ENCODE data around the gene DLGAP5. TPM values are rescaled to one million over a fixed set of nuclear protein-coding genes. Genes with fewer than 3 reads are reported as not detected.

Gene DLGAP5
- total and polyA plus RNA-seq, 2 of the 13 experiments (the other 11 are each of a cell fraction or from before 2014, with no cell fraction given): 7.7 to 55.8 TPM

- CTCF ChIA-PET (ENCODE audit: low intra/inter-chr PET ratio, low total read pairs): interaction anchor here (1.5 kb wide), 1 partner anchor 217 kb away, joined by 8 read pairs; no protein-coding TSS in a partner anchor
These were observed 21.2 kb upstream of the DLGAP5 start for GRCh38 chr14:55212634-55213033.

More at GRCh38 chr14:55212634-55213033, 21.2 kb upstream of the DLGAP5 start:
- POLR2A ChIA-PET: no interaction called here
- no peaks in the 10 kb centered on the region for H3K27me3 ChIP-seq (ENCODE audit: control insufficient read depth in 1 of 2, insufficient read depth in 2 of 2, low read length in 2 of 2)
- no peak for DNase-seq (ENCODE audit: low spot score)
- ATAC-seq: no peak
- H3K9ac ChIP-seq (ENCODE audit: insufficient read depth, low read depth, low read length): no peak overlapping the region
- H3K4me3 ChIP-seq (replicated peaks in 1 of 3; ENCODE audit: insufficient read depth in 1 of 3, low read depth in 2 of 3, low read length in 3 of 3): no peak overlapping the region
- TF ChIP-seq TFE3 (CRISPR knock-in tag; IDR thresholded peaks at IDR 0.05) (no peak), KDM4B (CRISPR knock-in tag; IDR thresholded peaks at IDR 0.05) (no peak), KLF15 (CRISPR knock-in tag; IDR thresholded peaks at IDR 0.05; ENCODE audit: borderline replicate concordance) (no peak), ZNF629 (CRISPR knock-in tag; conservative IDR thresholded peaks at IDR 0.05) (no peak), DDIT3 (CRISPR knock-in tag; IDR thresholded peaks at IDR 0.05) (no peak), MAFF (IDR thresholded peaks at IDR 0.05; ENCODE audit: low read depth, low read length) (no peak), ARNT (IDR thresholded peaks at IDR 0.05) (no peak), ATF4 (CRISPR knock-in tag; IDR thresholded peaks at IDR 0.05) (no peak), PHF5A (CRISPR knock-in tag; IDR thresholded peaks at IDR 0.05; ENCODE audit: low read depth, unreplicated experiment) (no peak), ZNF878 (CRISPR knock-in tag; IDR thresholded peaks at IDR 0.05) (no peak), TMF1 (CRISPR knock-in tag; IDR thresholded peaks at IDR 0.05; ENCODE audit: low read depth) (no peak), ZNF20 (CRISPR knock-in tag; IDR thresholded peaks at IDR 0.05) (no peak), POLR2G (IDR thresholded peaks at IDR 0.05; ENCODE audit: low read depth, low read length) (no peak)
- no peaks in the 10 kb centered on the region for H3K36me3 ChIP-seq (replicated peaks in 1 of 2; ENCODE audit: control insufficient read depth in 1 of 2, insufficient read depth in 2 of 2, low read length in 2 of 2)
- H3K4me1 ChIP-seq (ENCODE audit: insufficient read depth, low read length): peaks cover 4% of the 10 kb centered on the region
- H3K79me2 ChIP-seq (ENCODE audit: insufficient read depth, low read length): no peaks in the 10 kb centered on the region
- H3K4me2 ChIP-seq (ENCODE audit: low read depth, low read length): no peak overlapping the region
- in situ Hi-C loops (cut with HindIII; ENCODE audit: extremely low pct_ligation_motif_present, low pct_unique_long_range_greater_than_20kb) (loop anchor here (5.0 kb wide), 1 partner anchor 220 kb away; no protein-coding TSS in a partner anchor), intact Hi-C loops (cut with micrococcal nuclease; ENCODE audit: unreplicated experiment) (loop anchor here (2.0 to 5.0 kb wide), 2 partner anchors 145 to 218 kb away; no protein-coding TSS in a partner anchor)
- FAIRE-seq: no peak
- no peaks in the 10 kb centered on the region for H4K20me1 ChIP-seq (ENCODE audit: insufficient read depth, low read length)
- no peaks in the 10 kb centered on the region for H3K9me3 ChIP-seq (ENCODE audit: low read length)
- no peak overlapping the region for H2AFZ ChIP-seq (ENCODE audit: low read length)
- no peak overlapping the region for H3K27ac ChIP-seq (ENCODE audit: extremely low read length, insufficient read depth, low read length)
- BruUV-seq (replicated peaks): no TSS peak
- 71% methylated on average over 10 of the region's 10 CpGs for WGBS (ENCODE audit: low lambda C conversion rate)
